A549 (cell line): ENCODE measurements around the gene RACGAP1.

Source experiments
- CTCF ChIP-seq: fragments of >200 bp; sonication (Bioruptor Twin); formaldehyde crosslinking; IDR thresholded peaks from 3 replicates; pipeline ENCODE4 v1.5.1; 2016
- POLR2A ChIP-seq: IDR thresholded peaks from 2 replicates; pipeline ENCODE4 v1.6.1; 2012; ENCODE audit warnings: mild to moderate bottlenecking, low read length

- TF ChIP-seq CTCF: no peak
- TF ChIP-seq POLR2A: no peak
Observed at GRCh38 chr12:49953151-49953550, 72.1 kb downstream of the RACGAP1 start.
